NOMO-1 treated with dmso at 0.1 percent for 144 hours (cell line): ENCODE results near the gene TPD52L2.

Experiments
- DNase-seq: peaks from one replicate; lab custom pipeline; 2025; ENCODE audit not compliant: unreplicated experiment; lab: John Stamatoyannopoulos, UW

The TPD52L2 gene

GRCh38 chr20:63864978-63865640 lies at the start of gene TPD52L2:
Gene TPD52L2 (plus strand): TSS chr20:63865270. CDS start chr20:63865366, 96 bp downstream.
- peak; percentile 96 for DNase-seq

DNA sequence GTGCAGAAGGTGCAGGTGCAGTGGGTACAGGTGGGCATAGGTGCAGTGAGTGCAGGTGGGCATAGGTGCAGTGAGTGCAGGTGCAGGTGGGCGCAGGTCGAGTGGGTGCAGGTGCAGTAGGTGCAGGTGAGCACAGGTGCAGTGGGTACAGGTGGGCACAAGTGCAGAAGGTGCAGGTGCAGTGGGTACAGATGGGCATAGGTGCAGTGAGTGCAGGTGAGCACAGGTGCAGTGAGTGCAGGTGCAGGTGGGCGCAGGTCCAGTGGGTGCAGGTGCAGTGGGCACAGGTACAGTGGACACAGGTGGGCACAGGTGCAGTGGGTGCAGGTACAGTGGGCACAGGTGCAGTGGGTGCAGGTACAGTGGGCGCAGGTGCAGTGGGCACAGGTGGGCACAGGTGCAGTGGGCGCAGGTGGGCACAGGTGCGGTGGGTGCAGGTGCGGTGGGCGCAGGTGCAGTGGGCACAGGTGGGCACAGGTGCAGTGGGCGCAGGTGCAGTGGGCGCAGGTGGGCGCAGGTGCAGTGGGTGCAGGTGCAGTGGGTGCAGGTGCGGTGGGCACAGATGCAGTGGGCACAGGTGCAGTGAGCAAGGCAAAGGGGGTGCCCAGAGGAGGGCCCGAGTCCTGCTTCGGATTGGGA lies 49.3 kb upstream of the TPD52L2 start:
- no peak for DNase-seq

- no peak for DNase-seq
These were observed 45.7 kb upstream of the TPD52L2 start for GRCh38 chr20:63819224-63819921.

DNA sequence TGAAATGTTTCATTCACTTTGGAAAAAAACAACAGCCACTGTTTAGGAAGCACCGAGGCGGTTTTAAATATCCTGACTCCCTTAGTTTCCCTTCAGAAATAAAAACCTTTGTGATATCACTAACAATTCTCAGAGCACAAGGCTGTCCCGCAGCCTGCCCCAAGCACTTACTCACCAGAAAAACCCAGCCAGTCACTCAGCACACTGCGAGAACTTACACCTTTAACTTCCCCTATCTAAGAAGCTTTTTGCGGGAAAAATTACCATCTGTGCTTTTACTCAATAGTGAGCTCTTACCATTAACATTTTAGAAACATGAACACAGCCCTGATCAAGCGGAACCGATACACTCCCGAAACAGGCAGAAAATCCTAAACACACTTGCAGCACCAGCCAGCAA lies 43.3 kb upstream of the TPD52L2 start:
- DNase-seq: peak; percentile 46

DNA sequence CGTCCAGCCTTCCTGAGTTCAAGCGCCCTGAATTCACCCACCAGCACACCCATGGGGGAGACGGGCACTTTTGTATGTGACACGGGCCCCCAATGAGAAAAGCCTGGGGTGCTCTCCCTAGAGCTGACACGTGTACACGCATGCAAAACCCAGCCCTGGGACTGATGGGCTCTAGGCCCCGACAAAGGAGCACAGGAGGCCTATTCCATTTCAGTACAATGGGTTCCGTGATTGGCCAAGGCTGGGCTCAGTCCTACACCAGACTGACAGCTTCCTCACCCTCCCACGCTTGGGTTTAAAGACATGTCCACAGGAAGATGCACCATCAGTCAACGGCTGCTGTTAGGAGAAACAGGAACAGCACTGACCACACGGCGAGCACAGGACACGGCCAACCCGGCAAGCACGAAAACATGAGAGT lies 42.8 kb upstream of the TPD52L2 start:
- no peak for DNase-seq

- no peak for DNase-seq
These were observed 41.3 kb upstream of the TPD52L2 start for GRCh38 chr20:63823691-63824311.

DNA sequence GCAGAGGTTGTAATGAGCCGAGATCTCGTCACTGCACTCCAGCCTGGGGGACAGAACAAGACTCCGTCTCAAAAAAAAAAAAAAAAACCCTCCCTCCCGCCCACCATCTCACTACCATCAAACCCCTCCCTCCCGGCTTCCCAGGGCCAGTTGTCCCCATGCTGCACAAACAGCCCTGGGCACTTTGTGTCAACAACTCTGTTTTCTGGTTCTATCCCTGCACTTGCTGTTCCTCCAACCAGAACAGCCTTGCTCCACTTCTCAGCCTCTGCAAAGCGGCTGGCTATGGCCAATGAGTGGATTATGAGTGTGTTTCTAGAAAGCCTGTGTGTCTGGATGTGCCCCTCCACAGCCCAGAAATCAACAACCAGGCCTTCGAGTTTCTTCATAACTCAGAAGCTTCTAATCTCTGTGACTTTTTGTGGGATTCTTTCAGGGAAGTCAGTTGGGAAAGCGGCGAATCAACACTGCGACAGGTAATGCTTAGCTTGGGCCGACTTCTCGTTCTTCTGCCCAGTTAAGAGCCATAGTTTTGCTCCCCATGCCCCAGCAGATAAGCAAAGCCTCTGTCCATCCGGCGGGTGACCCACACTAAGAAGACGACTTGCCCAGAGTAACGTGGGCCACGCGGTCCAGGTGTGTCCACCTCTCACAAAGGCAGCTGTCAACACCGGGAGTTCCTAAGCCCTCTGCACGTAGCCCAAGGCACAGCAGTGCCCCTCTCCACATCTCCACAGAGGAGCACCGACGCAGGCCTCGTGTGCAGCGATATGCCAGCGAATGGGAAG lies 39.5 kb upstream of the TPD52L2 start:
- DNase-seq: no peak

- DNase-seq: no peak
These were observed 38.3 kb upstream of the TPD52L2 start for GRCh38 chr20:63826753-63827152.

GRCh38 chr20:63828124-63828523 lies 36.9 kb upstream of the TPD52L2 start:
- no peak for DNase-seq

DNA sequence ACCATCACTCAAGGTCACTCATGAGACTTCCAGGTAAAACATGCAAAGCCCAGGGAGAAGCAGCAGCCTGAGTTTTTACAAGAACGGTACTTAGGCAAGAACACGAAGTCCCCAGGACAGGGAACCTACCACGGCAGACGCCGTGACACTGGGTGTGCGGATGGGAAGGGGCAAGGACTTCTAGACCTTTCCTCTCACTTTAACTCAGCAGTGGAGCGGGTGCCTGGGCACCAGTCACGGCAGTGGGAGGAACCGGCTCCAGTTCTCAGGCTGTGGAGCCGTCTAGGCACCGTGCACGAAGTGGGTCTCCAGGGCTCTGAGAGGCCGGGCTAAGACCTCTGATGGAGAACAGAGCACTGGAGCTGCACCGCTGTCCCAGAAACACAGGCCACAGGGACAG lies 36.5 kb upstream of the TPD52L2 start:
- DNase-seq: no peak

- DNase-seq: no peak
These were observed 36.1 kb upstream of the TPD52L2 start for GRCh38 chr20:63828951-63829350.

- no peak for DNase-seq
These were observed 35.5 kb upstream of the TPD52L2 start for GRCh38 chr20:63829603-63829944.

DNA sequence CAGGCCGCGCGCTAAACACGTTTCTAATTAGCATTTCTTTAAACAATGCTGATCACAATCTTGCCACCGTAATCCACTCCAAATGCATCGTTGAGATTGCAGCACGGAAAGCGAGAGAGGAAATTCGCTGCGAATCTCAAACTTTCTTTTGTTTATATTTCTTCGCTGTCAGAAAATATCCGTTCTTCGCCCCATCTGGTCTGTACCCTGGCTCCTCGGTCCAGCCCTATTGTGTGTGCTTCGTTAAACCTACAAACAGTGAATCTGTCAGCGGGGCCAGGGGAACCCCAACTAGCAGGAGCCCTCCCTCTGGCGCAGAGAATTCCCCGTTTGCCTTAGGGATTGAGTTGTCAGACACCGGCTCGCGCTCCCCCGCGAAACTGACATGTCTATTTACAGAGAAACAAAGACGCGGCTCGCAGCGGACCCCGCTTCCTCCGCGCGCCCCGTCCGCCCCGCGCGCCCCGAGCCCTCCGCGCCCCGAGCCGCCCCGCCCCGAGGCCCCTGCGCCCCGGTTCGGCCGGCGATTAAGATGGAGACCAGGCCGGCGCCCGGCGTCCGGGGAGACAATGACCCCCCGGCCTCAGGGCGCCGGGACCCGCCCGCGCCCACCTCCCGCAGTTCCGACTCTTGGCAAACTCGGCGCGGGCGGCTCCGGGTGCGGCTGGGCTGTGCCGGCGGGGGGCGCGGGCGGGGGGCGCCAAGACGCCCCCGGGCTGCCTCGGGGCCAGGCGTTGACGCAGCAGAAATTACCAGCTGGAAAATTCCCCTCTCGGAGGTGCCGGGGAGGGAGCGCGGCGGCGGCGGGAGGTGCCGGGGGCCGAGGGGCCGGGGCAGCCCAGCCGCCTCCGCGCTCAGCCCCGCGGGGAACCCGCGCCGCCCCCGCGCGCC lies 34.9 kb upstream of the TPD52L2 start:
- no peak for DNase-seq

DNA sequence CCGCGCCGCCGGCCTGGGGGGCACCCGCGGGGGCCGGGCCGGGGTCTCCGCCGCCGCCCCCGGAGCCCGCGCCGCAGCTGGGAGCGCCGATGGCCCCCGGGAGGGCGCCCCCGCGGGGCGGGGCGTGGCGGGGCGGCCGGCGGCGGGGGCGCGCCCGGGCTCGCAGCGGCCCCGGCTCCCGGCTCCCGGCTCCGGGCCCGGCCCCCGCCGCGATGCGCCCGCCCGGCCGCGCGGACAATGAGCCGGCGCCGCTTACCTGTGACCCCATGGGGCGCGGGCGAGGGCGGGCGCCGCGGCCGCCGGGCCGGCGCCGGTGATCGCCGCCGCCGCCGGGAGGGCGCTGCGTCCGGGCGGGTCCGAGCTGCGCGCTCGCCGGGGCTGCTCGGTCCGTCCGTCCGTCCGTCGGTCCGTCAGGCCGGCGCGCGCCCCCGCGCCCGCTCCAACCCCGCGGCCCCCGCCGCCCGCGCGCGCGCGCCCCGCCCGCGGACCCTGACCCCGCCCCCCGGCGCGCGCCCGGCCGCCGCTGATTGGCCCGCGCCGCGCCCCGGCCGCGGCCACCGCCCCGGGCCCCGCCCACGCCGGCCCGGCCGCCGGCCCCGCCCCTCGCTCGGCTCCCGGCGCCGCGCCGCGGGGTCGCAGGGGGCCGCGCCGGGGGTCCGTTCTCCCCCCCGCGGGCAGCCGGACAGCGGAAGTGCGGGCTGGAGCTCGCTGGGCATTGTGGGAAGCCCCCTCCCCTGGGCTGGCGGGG lies 34.1 kb upstream of the TPD52L2 start, which contains the start of gene ZBTB46:
ZBTB46 (minus strand) TSS at position 424 of the 748 bp plus-strand sequence. CDS start 40,507 bp downstream, outside the sequence.
- no peak for DNase-seq

DNA sequence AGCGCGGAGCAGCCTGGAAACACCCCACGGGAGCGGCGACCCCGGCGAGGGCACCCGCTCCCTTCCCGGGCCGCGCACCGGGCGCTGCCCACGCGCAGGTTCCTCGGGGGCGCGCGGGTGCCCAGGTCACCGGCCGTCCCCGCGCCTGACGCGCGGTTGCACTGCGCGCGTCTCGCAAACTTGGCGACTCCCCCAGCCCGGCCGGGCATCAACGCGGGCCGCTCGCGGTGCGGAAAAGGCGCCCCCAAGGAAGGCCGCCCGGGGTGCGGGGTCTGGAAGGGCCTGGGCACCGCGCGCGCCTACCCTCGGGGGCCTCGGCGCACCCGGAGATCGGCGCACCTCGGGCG lies 33.5 kb upstream of the TPD52L2 start:
- no peak for DNase-seq

DNA sequence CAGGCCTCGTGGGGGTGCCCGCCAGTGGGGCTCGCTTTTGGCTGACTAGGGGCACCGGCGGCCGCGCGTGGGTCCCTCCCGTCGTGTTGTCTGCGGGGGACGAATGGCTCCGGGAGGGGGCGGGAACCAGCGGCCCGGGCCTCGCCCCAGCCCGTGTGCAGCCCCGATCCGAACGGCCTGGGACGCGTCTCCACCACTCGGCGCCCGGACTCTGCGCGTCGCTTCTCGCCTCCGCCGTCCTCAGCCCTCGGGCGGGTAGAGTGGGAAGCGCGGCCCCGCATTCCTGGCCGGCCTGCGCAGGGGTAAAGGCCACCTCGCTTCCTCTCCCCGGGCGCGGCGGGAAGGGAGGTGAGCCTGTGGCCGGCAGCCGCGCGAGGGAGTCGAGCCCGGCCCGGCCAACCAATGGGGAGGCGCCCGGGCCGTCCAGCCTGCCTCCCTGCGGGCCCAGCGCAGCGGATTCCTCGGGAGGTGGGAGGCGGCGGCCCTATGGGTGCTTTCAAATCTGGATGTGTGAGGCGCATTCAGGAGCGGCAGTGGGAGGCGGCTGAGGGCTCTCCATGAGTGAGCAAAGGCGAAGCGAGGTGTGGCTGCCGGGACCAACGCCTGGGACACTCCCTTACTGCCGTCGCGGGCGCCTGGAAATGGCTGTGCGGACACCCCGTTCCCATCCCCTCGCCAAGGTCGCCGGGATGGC lies 32.9 kb upstream of the TPD52L2 start:
- no peak for DNase-seq

GRCh38 chr20:63833776-63834490 lies 31.1 kb upstream of the TPD52L2 start:
- DNase-seq: no peak

- no peak for DNase-seq
These were observed 30.6 kb upstream of the TPD52L2 start for GRCh38 chr20:63834491-63834880.
